DMS79 (cell line): ENCODE results near the gene RNU1-2.
"Not testable (repeated sequence)": the region's sequence is repeated elsewhere in the genome, so short reads cannot be mapped to it uniquely, and the experiment has no call there.

Experiments used
- DNase-seq: peaks from one replicate; lab custom pipeline; 2025; lab: John Stamatoyannopoulos, UW

The RNU1-2 gene

GRCh38 chr1:16888860-16889816 is 6.6 kb upstream of the RNU1-2 start:
- DNase-seq = peak; percentile 90

- DNase-seq = not testable (repeated sequence)
Observed at GRCh38 chr1:16890539-16891021, 5.2 kb upstream of the RNU1-2 start.

- not testable (repeated sequence) for DNase-seq
Observed at GRCh38 chr1:16891057-16891456, 4.7 kb upstream of the RNU1-2 start.

- not testable (repeated sequence) for DNase-seq
Observed at GRCh38 chr1:16892978-16893525, 2.7 kb upstream of the RNU1-2 start.

- not testable (repeated sequence) for DNase-seq
Observed at GRCh38 chr1:16893796-16894195, 2.0 kb upstream of the RNU1-2 start.

- DNase-seq = not testable (repeated sequence)
Observed at GRCh38 chr1:16894338-16894737, 1.4 kb upstream of the RNU1-2 start.

GRCh38 chr1:16895233-16895597 is 565 bp upstream of the RNU1-2 start:
- peak; percentile 63 for DNase-seq

- DNase-seq = peak; percentile 100
Observed at GRCh38 chr1:16896316-16897055, 706 bp downstream of the RNU1-2 start.

GRCh38 chr1:16897653-16898052 is 1.9 kb downstream of the RNU1-2 start:
- DNase-seq = not testable (repeated sequence)

GRCh38 chr1:16898298-16898697 is 2.5 kb downstream of the RNU1-2 start:
- DNase-seq = not testable (repeated sequence)

GRCh38 chr1:16899020-16899419 is 3.2 kb downstream of the RNU1-2 start:
- DNase-seq = not testable (repeated sequence)

GRCh38 chr1:16900751-16901150 is 5.0 kb downstream of the RNU1-2 start:
- peak; percentile 32 for DNase-seq

- not testable (repeated sequence) for DNase-seq
Observed at GRCh38 chr1:16901371-16901770, 5.6 kb downstream of the RNU1-2 start.

GRCh38 chr1:16903054-16903453 is 7.3 kb downstream of the RNU1-2 start:
- no peak for DNase-seq

GRCh38 chr1:16903458-16903796 is 7.6 kb downstream of the RNU1-2 start:
- DNase-seq = no peak

- DNase-seq = peak; percentile 100
Observed at GRCh38 chr1:16904560-16905109, 8.9 kb downstream of the RNU1-2 start.

- DNase-seq = peak; percentile 100
Observed at GRCh38 chr1:16905110-16905867, 9.5 kb downstream of the RNU1-2 start.

GRCh38 chr1:16905868-16906702 is 10.3 kb downstream of the RNU1-2 start:
- no peak for DNase-seq

- no peak for DNase-seq
Observed at GRCh38 chr1:16906873-16907272, 11.1 kb downstream of the RNU1-2 start.
